Forelimb muscle (tissue), 1 donor: ENCODE measurements around the gene COL8A2. TPM values are rescaled to one million over a fixed set of nuclear protein-coding genes. Genes with fewer than 3 reads are reported as not detected.
A peak's percentile ranks its signal among the peaks of the same experiment; 100 is the strongest.

Experiments used
- DNase-seq: peaks from one replicate; pipeline ENCODE4 v3.0.0-alpha.2; 2013; ENCODE audit warnings: low read depth
- polyA plus RNA-seq: library from polyadenylated mRNA; unstranded; fragments of 120-200 nt; gene quantifications from one replicate; pipeline ENCODE4 v1.2.1, GENCODE V29; 2013; ENCODE audit not compliant: insufficient read length

Gene COL8A2
- polyA plus RNA-seq, 1 donor, result 8.9 TPM

DNA sequence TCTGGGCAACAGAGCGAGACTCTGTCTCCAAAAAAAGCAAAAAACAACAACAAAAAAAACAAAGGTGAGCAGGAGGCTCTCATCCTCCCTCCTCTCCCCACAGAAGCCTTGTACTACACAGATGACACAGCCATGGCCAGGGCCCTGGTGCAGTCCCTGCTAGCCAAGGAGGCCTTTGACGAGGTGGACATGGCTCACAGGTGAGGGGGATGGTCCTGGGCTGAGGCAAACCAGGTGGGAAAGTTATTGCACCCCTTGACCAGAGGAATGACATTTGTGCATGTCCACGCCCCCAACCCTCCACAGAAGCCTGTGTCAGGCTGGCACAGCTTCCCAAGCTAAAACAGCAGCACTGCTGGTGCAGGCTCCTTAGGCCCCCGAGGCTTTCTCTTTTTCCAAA lies 33.9 kb downstream of the COL8A2 start:
- no peak for DNase-seq

DNA sequence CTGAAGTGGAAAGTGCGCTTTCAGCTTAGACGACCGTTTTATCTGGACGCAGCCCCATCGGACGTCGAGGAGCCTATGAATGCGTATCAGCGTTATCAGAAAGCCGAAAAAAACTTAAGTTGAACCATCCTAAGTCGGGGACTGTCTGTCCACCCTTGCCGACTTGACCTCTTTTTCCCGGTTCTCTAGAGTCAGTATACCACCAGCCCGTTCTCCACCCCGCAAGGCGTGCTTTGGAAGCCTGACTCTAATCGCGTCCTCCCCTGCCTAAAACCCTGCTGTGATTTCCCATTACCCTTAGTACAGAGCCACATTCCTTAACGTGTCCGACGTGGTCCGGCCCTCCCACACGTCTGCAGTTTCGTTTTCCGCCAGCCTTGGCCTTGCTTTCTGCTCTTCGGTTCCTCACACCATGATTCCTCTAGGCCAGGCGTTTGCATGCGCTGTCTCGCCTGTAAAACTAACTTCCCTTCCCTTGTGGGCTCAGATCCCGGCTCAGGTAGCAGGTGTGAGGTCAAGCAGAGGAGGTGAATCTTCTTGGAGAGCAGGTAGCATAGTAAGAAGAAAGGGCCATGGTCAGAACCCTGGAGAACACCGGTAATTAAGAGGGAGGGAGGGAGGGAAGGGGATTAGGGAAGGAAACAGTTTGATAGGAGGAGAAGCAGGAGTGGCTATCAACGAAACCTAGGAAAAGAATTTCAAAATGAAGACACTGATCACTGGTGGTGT lies 35.5 kb downstream of the COL8A2 start:
- no peak for DNase-seq

- DNase-seq, result peak; percentile 67
Observed at GRCh38 chr1:36088577-36089392, 36.2 kb downstream of the COL8A2 start, which contains the start of gene ADPRS. Gene ADPRS (plus strand): TSS chr1:36088892. CDS start chr1:36088905, 13 bp downstream.

GRCh38 chr1:36088265-36088576 lies 36.8 kb downstream of the COL8A2 start:
- no peak for DNase-seq

DNA sequence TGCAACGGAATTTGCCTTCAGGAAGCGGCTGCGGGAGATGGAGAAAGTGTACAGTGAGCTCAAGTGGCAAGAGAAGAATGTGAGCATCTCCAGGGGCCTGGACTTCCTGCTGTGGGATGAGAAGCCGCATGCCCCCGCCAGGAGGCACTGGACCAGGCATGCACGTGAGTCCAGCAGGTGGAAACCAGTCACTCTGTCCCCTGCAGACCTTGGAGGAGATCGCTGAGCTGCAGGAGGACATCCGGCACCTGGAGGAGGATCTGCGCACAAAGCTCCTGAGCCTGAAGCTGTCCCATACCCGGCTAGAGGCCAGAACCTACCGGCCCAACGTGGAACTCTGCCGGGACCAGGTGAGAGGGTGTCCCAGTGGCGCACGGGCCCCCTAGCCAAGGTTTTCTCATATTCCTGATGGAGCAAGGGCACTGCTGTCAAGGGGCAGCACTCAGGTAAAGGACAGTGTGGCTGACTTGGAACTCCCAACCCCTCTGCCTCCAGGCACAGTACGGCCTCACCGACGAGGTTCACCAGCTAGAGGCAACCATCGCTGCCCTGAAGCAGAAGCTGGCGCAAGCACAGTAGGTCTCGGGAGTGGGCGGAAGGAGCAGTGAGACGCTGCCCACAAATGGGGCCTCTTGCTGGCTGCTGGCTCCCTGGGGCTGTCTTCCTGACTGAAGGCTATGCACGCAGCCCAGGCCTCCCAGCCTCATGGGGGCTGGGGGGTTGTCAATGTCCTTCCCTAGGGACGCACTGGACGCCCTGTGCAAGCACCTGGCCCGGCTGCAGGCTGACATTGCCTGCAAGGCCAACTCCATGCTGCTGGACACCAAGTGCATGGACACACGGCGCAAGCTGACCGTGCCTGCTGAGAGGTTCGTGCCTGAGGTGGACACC lies 37.5 kb downstream of the COL8A2 start:
- DNase-seq, result no peak

- DNase-seq, result no peak
Observed at GRCh38 chr1:36086529-36087232, 38.3 kb downstream of the COL8A2 start.

GRCh38 chr1:36085686-36086526 lies 39.1 kb downstream of the COL8A2 start:
- DNase-seq, result no peak

- no peak for DNase-seq
Observed at GRCh38 chr1:36085126-36085525, 39.9 kb downstream of the COL8A2 start.

DNA sequence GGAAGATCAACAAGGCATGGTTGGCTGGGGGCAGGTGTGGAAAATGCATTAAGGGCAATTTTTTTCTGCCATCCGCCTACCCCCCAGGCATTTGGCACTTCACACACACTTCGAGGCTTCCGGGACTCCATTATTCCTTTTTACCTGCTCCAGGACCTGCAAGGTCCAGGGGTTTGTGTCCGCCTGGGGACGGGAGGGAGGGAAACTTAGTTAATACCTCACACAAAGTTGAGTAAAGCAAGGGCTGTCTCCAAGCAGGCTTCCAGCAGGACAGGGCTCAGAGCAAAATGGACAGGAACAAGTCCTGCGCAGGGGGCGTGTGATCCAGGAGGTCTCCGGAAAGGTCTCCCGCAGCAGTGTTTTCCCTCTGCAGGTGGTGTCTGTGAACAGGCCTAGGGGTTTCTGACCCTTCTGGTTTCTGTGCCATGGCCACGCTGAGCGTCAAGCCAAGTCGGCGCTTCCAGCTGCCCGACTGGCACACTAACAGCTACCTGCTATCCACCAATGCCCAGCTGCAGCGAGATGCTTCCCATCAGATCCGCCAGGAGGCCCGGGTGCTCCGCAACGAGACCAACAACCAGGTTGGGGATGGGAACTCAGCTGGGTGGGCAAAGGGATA lies 40.4 kb downstream of the COL8A2 start:
- no peak for DNase-seq

GRCh38 chr1:36083635-36084496 lies 41.2 kb downstream of the COL8A2 start, which contains the start of gene TEKT2:
Gene TEKT2 (plus strand): TSS chr1:36084094. CDS start chr1:36084922, 828 bp downstream.
- no peak for DNase-seq

GRCh38 chr1:36083219-36083618 lies 41.8 kb downstream of the COL8A2 start:
- no peak for DNase-seq

GRCh38 chr1:36081926-36082485 lies 43.0 kb downstream of the COL8A2 start:
- DNase-seq, result no peak

DNA sequence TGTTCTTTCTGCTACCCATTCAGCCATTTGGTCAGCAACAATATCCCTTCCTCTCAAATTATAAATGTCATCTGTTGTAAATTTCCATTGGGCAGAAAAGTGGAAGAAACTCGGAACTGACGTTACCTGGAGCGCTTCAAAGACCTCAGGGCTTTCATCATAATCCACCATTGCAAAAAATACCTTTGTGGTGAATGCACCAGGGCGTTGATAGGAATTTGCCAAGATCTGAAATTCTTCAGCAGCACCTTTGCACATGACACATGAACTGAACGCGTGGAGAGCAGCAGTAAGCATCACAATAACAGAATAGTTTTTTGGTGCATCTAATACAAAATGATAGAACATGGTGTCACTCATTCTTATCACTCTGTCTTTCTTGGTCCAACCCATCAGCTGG lies 44.2 kb downstream of the COL8A2 start:
- no peak for DNase-seq

DNA sequence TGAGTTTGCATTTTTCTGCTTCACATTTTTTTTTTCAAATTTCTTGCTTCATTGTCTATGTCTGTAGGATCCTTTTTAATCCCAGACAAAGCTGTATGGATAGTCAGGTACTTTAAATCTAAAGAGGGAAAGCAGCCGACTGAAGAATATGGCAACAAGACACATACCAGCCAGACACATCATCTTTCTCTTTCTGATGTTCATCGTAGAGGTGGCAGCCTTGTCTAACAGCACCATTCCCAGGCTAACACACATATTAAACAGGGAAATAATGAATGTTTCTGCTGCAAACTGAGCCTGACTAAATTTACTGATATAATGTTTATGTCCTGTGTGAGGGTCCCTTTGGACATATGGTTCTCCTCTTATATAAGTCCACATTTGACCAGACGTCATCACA lies 44.8 kb downstream of the COL8A2 start:
- no peak for DNase-seq

DNA sequence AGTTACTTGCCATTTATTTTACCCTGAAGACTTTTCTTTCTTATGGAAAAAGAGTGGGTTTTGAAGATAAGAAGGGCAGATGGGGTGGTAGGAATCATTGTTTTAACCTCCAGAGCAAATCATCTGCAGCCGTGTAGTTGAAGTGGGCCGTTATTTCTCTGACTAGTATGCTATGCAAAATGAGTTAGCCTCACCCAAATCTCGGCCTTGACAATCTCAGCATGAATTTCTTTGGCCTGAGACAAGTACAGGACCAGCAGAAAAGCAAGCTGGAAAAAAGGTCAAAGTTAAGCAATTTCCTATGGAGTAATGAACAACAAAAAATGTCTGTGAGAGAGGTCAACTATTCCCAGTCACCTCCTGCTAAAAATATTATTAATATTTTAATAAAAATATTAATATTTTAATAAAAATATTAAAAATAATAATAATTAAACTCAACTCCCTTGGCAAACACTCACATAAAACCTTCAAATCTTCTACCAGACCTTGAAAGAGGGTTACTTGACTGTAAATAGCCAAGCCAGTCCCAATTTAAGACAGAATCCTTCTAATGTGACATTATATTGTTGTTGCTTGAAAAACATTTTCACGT lies 47.9 kb downstream of the COL8A2 start:
- no peak for DNase-seq

GRCh38 chr1:36070349-36070748 lies 54.7 kb downstream of the COL8A2 start:
- no peak for DNase-seq

GRCh38 chr1:36068866-36069265 lies 56.2 kb downstream of the COL8A2 start:
- DNase-seq, result no peak

DNA sequence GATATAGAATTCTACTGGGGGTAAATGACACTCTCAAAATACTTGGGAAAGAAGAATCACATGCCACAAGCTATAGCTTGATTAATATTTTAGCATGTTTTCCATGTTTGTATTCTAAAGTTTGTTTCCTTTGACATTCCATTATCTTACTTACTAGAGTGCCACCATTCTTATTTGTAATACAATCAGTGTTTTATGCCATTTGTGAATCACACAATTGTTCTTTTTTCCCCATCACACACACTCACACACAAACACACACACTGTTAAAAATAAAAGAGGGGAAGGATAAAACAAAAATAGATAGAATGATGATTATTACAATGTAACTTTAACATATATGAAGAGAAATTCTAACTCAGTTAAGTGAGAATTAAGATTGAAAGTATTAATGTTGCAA lies 57.2 kb downstream of the COL8A2 start:
- DNase-seq, result no peak
